HUES6 (cell line): ENCODE measurements around the gene PVALEF.

Source experiments
- H3K27ac ChIP-seq: 2 replicates; pipeline ENCODE4 v1.7.0; 2013; ENCODE audit warnings: low read depth, mild to moderate bottlenecking, low read length, inconsistent platforms
- H3K27me3 ChIP-seq: 2 replicates; pipeline ENCODE4 v1.6.1; 2013; ENCODE audit warnings: low read length; ENCODE audit not compliant: control insufficient read depth, insufficient read depth
- H3K36me3 ChIP-seq: 2 replicates; pipeline ENCODE4 v1.6.1; 2013; ENCODE audit warnings: low read length; ENCODE audit not compliant: control insufficient read depth, insufficient read depth
- H3K4me1 ChIP-seq: 2 replicates; pipeline ENCODE4 v1.6.1; 2013; ENCODE audit warnings: low read length; ENCODE audit not compliant: control insufficient read depth, insufficient read depth
- H3K4me3 ChIP-seq: 2 replicates; pipeline ENCODE4 v1.5.1; 2013; ENCODE audit warnings: low read depth, low read length
- H3K9ac ChIP-seq: one replicate; pipeline ENCODE4 v1.6.1; 2013; ENCODE audit warnings: mild to moderate bottlenecking, low read length
- H3K9me3 ChIP-seq: 2 replicates; pipeline ENCODE4 v1.6.1; 2013; ENCODE audit warnings: low read depth, low read length; ENCODE audit not compliant: control insufficient read depth, insufficient read depth

The PVALEF gene

GRCh38 chr17:81129711-81130367 lies 35.5 kb upstream of the PVALEF start:
- Histone ChIP-seq H3K27ac (no peak overlapping the region), H3K27me3 (no peaks in the 10 kb centered on the region), H3K36me3 (no peaks in the 10 kb centered on the region), H3K9me3 (no peaks in the 10 kb centered on the region), H3K9ac (no peak overlapping the region), H3K4me3 (no peak overlapping the region), H3K4me1 (peaks cover 8% of the 10 kb centered on the region; the same call in 1 of the 2 replicates)

GRCh38 chr17:81130385-81131361 lies 34.6 kb upstream of the PVALEF start:
- Histone ChIP-seq H3K9me3 (no peaks in the 10 kb centered on the region), H3K27me3 (no peaks in the 10 kb centered on the region), H3K4me3 (no peak overlapping the region), H3K36me3 (no peaks in the 10 kb centered on the region), H3K9ac (no peak overlapping the region), H3K27ac (no peak overlapping the region), H3K4me1 (peaks cover 8% of the 10 kb centered on the region; the same call in 1 of the 2 replicates)

- no peaks in the 10 kb centered on the region for H3K9me3 ChIP-seq
- no peaks in the 10 kb centered on the region for H3K36me3 ChIP-seq
- peaks cover 4% of the 10 kb centered on the region; the same call in 1 of the 2 replicates for H3K4me1 ChIP-seq
- H3K27ac ChIP-seq: no peak overlapping the region
- no peak overlapping the region for H3K4me3 ChIP-seq
- H3K9ac ChIP-seq: no peak overlapping the region
- H3K27me3 ChIP-seq: no peaks in the 10 kb centered on the region
Observed at GRCh38 chr17:81131486-81132196, 33.7 kb upstream of the PVALEF start.

- no peaks in the 10 kb centered on the region for H3K27me3 ChIP-seq
- H3K36me3 ChIP-seq: no peaks in the 10 kb centered on the region
- no peak overlapping the region for H3K27ac ChIP-seq
- no peak overlapping the region for H3K9ac ChIP-seq
- no peak overlapping the region for H3K4me3 ChIP-seq
- 0 out of 2 replicates have a peak, but pooled peaks cover 3% of the 10 kb centered on the region for H3K4me1 ChIP-seq
- no peaks in the 10 kb centered on the region for H3K9me3 ChIP-seq
Observed at GRCh38 chr17:81132197-81132540, 33.1 kb upstream of the PVALEF start.

- Histone ChIP-seq H3K9me3 (no peaks in the 10 kb centered on the region; the same call in 1 of the 2 replicates), H3K4me1 (0 out of 2 replicates have a peak, but pooled peaks cover 3% of the 10 kb centered on the region), H3K27ac (no peak overlapping the region), H3K9ac (no peak overlapping the region), H3K27me3 (no peaks in the 10 kb centered on the region), H3K4me3 (no peak overlapping the region), H3K36me3 (no peaks in the 10 kb centered on the region)
Observed at GRCh38 chr17:81132770-81133723, 32.3 kb upstream of the PVALEF start.

GRCh38 chr17:81134064-81134781 lies 31.1 kb upstream of the PVALEF start:
- Histone ChIP-seq H3K4me1 (0 out of 2 replicates have a peak, but pooled peaks cover 3% of the 10 kb centered on the region), H3K27me3 (no peaks in the 10 kb centered on the region), H3K4me3 (no peak overlapping the region), H3K9me3 (no peaks in the 10 kb centered on the region; the same call in 1 of the 2 replicates), H3K36me3 (no peaks in the 10 kb centered on the region), H3K27ac (no peak overlapping the region), H3K9ac (no peak overlapping the region)

GRCh38 chr17:81135505-81136278 lies 29.6 kb upstream of the PVALEF start:
- no peaks in the 10 kb centered on the region for H3K36me3 ChIP-seq
- H3K4me1 ChIP-seq: 0 out of 2 replicates have a peak, but pooled peaks cover 3% of the 10 kb centered on the region
- no peaks in the 10 kb centered on the region; the same call in 1 of the 2 replicates for H3K9me3 ChIP-seq
- H3K27ac ChIP-seq: no peak overlapping the region
- no peak overlapping the region for H3K9ac ChIP-seq
- H3K27me3 ChIP-seq: no peaks in the 10 kb centered on the region
- H3K4me3 ChIP-seq: no peak overlapping the region

GRCh38 chr17:81136366-81136765 lies 28.9 kb upstream of the PVALEF start:
- Histone ChIP-seq H3K36me3 (no peaks in the 10 kb centered on the region), H3K27me3 (no peaks in the 10 kb centered on the region)

GRCh38 chr17:81137248-81137647 lies 28.1 kb upstream of the PVALEF start:
- Histone ChIP-seq H3K27me3 (no peaks in the 10 kb centered on the region), H3K9me3 (no peaks in the 10 kb centered on the region; the same call in 1 of the 2 replicates), H3K4me1 (0 out of 2 replicates have a peak, but pooled peaks cover 3% of the 10 kb centered on the region), H3K9ac (no peak overlapping the region), H3K36me3 (no peaks in the 10 kb centered on the region), H3K27ac (no peak overlapping the region), H3K4me3 (no peak overlapping the region)

More at GRCh38 chr17:81136366-81136765, 28.9 kb upstream of the PVALEF start:
- Histone ChIP-seq H3K27ac (no peak overlapping the region), H3K9ac (no peak overlapping the region), H3K9me3 (no peaks in the 10 kb centered on the region; the same call in 1 of the 2 replicates), H3K4me1 (0 out of 2 replicates have a peak, but pooled peaks cover 3% of the 10 kb centered on the region), H3K4me3 (no peak overlapping the region)
